MV-4-11 (cell line): ENCODE results near the gene SPOUT1.

Experiments
- DNase-seq: peaks from one replicate; lab custom pipeline; 2025; lab: John Stamatoyannopoulos, UW

The SPOUT1 gene

GRCh38 chr9:128771745-128772519 is 57.7 kb downstream of the SPOUT1 start, which contains the start of gene ZER1:
Gene ZER1 (minus strand): TSS chr9:128771927. CDS start chr9:128755565, 16,362 bp downstream.
- DNase-seq, result peak; percentile 81

DNA sequence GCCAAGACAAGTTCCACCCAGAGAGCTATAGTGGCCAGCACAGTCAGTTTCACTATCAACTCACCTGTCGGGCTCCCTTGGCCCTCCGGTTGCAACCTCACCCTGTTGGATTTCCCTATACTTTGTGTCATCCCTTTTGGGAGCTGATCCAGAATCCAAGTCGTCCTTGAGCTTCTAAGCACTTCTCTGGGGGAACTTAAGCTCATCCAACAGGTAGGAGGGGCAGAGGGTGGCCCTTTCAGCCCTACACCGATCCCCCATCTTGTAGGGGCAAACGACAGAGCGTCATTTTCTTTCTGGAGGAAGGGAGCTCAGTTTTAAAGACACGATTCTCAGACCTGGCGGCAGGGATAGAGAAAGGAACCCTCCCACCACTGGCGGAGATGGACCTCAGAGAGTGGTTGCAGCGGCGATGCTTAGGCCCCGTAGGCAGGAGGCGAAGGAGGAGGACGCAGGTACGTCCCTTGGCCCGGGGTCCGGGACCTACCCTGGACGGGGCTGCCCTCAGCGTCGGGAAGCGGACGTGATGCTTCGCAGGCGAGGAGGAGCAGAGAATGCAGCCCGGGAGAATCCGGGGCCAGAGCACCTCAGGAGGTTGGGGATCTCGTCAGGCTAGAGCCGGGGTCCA is 58.4 kb downstream of the SPOUT1 start:
- DNase-seq, result no peak

GRCh38 chr9:128770286-128771030 is 59.1 kb downstream of the SPOUT1 start:
- DNase-seq, result no peak
